Sigmoid colon (tissue), 7 donors: ENCODE results near the gene RASSF7. TPM values are rescaled to one million over a fixed set of nuclear protein-coding genes. Genes with fewer than 3 reads are reported as not detected.

Source experiments
- DNase-seq: peaks from one replicate; pipeline ENCODE4 v3.0.0-alpha.2; 2019
- H3K27ac ChIP-seq, 4 donors: fragments of 200-600 bp; sonication (generic); one replicate each; pipeline ENCODE4 v1.5.1; 2016 to 2019; ENCODE audit warnings: mild to moderate bottlenecking in 1 of 4
- H3K27me3 ChIP-seq, 3 donors: fragments of 200-600 bp; sonication (generic); one replicate each; pipeline ENCODE4 v1.5.1; 2019; ENCODE audit warnings: mild to moderate bottlenecking in 1 of 3
- H3K36me3 ChIP-seq, 4 donors: fragments of 200-600 bp; sonication (generic); one replicate each; pipeline ENCODE4 v1.5.1; 2016 to 2019
- H3K4me1 ChIP-seq, 4 donors: fragments of 200-600 bp; sonication (generic); one replicate each; pipeline ENCODE4 v1.5.1; 2017 to 2019
- H3K4me3 ChIP-seq, 4 donors: fragments of 200-600 bp; sonication (generic); one replicate each; pipeline ENCODE4 v1.5.1; 2017 to 2019; ENCODE audit warnings: mild to moderate bottlenecking in 2 of 4, moderate library complexity in 1 of 4
- H3K9me3 ChIP-seq, 4 donors: fragments of 200-600 bp in 3 of 4; sonication (generic) in 3 of 4; one replicate each; pipeline versions ENCODE4 v1.5.1 to v1.6.1; 2013 to 2019
- CTCF ChIP-seq, 4 experiments: fragments of 450-650 bp in 3 of 4; fragments of 200-600 bp in 1 of 4; IDR thresholded peaks; one replicate each; pipeline ENCODE4 v1.5.1; 2016 to 2019; ENCODE audit warnings: antibody characterized with exemption in 4 of 4, mild to moderate bottlenecking in 3 of 4, moderate library complexity in 2 of 4
- EP300 ChIP-seq, 4 donors: sonication (generic); formaldehyde crosslinking; IDR thresholded peaks; one replicate each; pipeline ENCODE4 v1.6.1; 2017; ENCODE audit warnings: antibody characterized with exemption in 4 of 4
- POLR2A ChIP-seq, 2 donors: fragments of 450-650 bp; IDR thresholded peaks; one replicate each; pipeline ENCODE4 v1.6.1; 2016; ENCODE audit warnings: antibody characterized with exemption in 2 of 2, mild to moderate bottlenecking in 2 of 2, moderate library complexity in 2 of 2
- POLR2AphosphoS5 ChIP-seq, 4 donors: sonication (generic); formaldehyde crosslinking; IDR thresholded peaks; one replicate each; pipeline ENCODE4 v1.6.1; 2017; ENCODE audit warnings: antibody characterized with exemption in 4 of 4
- WGBS, 2 donors: extraction: QIAGEN DNeasy Blood & Tissue Kit; methylation state at CpG; one replicate each; pipeline ENCODE4 v1.1.7; 2013; 5-methylcytosine and 5-hydroxymethylcytosine counted together
- intact Hi-C: fragments of 100-400 bp; cut with DNase I; formaldehyde crosslinking; loops from one replicate; pipeline ENCODE4 v1.15.1; 2023
- polyA plus RNA-seq, 3 donors: library from polyadenylated mRNA; stranded (reverse); fragments of 200-250 nt; gene quantifications; one replicate each; pipeline ENCODE4 v1.2.3, GENCODE V29; 2013
- total RNA-seq, 4 donors: library from RNA; depleted of rRNA; stranded (reverse); fragments of >200 nt; gene quantifications; one replicate each; pipeline ENCODE4 v1.1.0, GENCODE V29; 2016
- donor health status: healthy with polysubstance abuse.
- donor health status: Bipolar disorder and iron deficiency.
- donor health status: healthy.

The RASSF7 gene
- total and polyA plus RNA-seq, 7 donors = 3.0 to 122 (median 5.4) TPM

GRCh38 chr11:555780-556661, 4.7 kb upstream of the RASSF7 start:
- Histone ChIP-seq H3K4me3 (peak overlapping the region in 1 of 4 donors; percentile 27), H3K9me3 (no peaks in the 10 kb centered on the region), H3K27ac (no peak overlapping the region), H3K36me3 (no peaks in the 10 kb centered on the region), H3K4me1 (peaks cover 0 to 29% (median 25%) of the 10 kb centered on the region in 4 donors), H3K27me3 (peaks cover 45 to 86% (median 81%) of the 10 kb centered on the region in 3 donors)
- no peak for DNase-seq
- WGBS, 2 donors = 5 to 7% methylated on average over 104 of the region's 104 CpGs
- TF ChIP-seq POLR2AphosphoS5 (IDR thresholded peaks at IDR 0.05) = no peak
- TF ChIP-seq CTCF (IDR thresholded peaks at IDR 0.05) = no peak
- no peak for TF ChIP-seq POLR2A (IDR thresholded peaks at IDR 0.05)
- no peak for TF ChIP-seq EP300 (IDR thresholded peaks at IDR 0.05)
- intact Hi-C loops = loop anchor here (2.0 kb wide), 1 partner anchor 167 kb away; no protein-coding TSS in a partner anchor

GRCh38 chr11:556662-557256, 4.0 kb upstream of the RASSF7 start:
- H3K27me3 ChIP-seq = peaks cover 51 to 78% (median 74%) of the 10 kb centered on the region in 3 donors
- no peaks in the 10 kb centered on the region for H3K36me3 ChIP-seq
- DNase-seq = no peak
- no peak overlapping the region for H3K27ac ChIP-seq
- intact Hi-C loops = no loop called here
- peaks cover 0 to 36% (median 33%) of the 10 kb centered on the region in 4 donors for H3K4me1 ChIP-seq
- TF ChIP-seq EP300 (IDR thresholded peaks at IDR 0.05) = no peak
- TF ChIP-seq POLR2AphosphoS5 (IDR thresholded peaks at IDR 0.05) = no peak
- no peak for TF ChIP-seq POLR2A (IDR thresholded peaks at IDR 0.05)
- WGBS, 2 donors = 81 to 94% methylated on average over 22 of the region's 22 CpGs
- no peaks in the 10 kb centered on the region for H3K9me3 ChIP-seq
- no peak overlapping the region for H3K4me3 ChIP-seq

GRCh38 chr11:557328-558132, 3.2 kb upstream of the RASSF7 start:
- intact Hi-C loops = no loop called here
- peaks cover 48 to 71% (median 66%) of the 10 kb centered on the region in 3 donors for H3K27me3 ChIP-seq
- TF ChIP-seq POLR2AphosphoS5 (IDR thresholded peaks at IDR 0.05) (no peak), EP300 (IDR thresholded peaks at IDR 0.05) (no peak), CTCF (IDR thresholded peaks at IDR 0.05) (no peak), POLR2A (IDR thresholded peaks at IDR 0.05) (no peak)

GRCh38 chr11:558503-558902, 2.3 kb upstream of the RASSF7 start:
- H3K4me3 ChIP-seq = no peak overlapping the region
- no peak overlapping the region for H3K27ac ChIP-seq
- TF ChIP-seq CTCF (IDR thresholded peaks at IDR 0.05) = no peak
- H3K27me3 ChIP-seq = peaks cover 44 to 61% (median 57%) of the 10 kb centered on the region in 3 donors
- 89% methylated on average over 20 of the region's 20 CpGs for WGBS, 2 donors
- no peaks in the 10 kb centered on the region for H3K36me3 ChIP-seq
- intact Hi-C loops = no loop called here
- H3K9me3 ChIP-seq = no peaks in the 10 kb centered on the region
- DNase-seq = no peak
- H3K4me1 ChIP-seq = peaks cover 0 to 36% (median 33%) of the 10 kb centered on the region in 4 donors

More at GRCh38 chr11:557328-558132, 3.2 kb upstream of the RASSF7 start:
- Histone ChIP-seq H3K4me1 (peaks cover 0 to 36% (median 33%) of the 10 kb centered on the region in 4 donors), H3K4me3 (no peak overlapping the region), H3K36me3 (no peaks in the 10 kb centered on the region), H3K9me3 (no peaks in the 10 kb centered on the region), H3K27ac (no peak overlapping the region)
- 87 to 92% methylated on average over 24 of the region's 24 CpGs for whole genome bisulfite sequencing, 2 donors
- DNase-seq = no peak
